PFSK-1 (cell line): ENCODE data around the gene PRDM16.

Experiments
- POLR2AphosphoS5 ChIP-seq: IDR thresholded peaks from 2 replicates; pipeline ENCODE4 v1.6.1; 2012; ENCODE audit warnings: low read depth, mild to moderate bottlenecking, control low read depth, low read length, moderate library complexity
- SIN3A ChIP-seq: IDR thresholded peaks from 2 replicates; pipeline ENCODE4 v1.6.1; 2012; ENCODE audit warnings: mild to moderate bottlenecking, low read length, moderate library complexity, borderline replicate concordance; ENCODE audit not compliant: insufficient read depth
- TAF1 ChIP-seq: IDR thresholded peaks from 2 replicates; pipeline ENCODE4 v1.6.1; 2012; ENCODE audit warnings: low read length, control low read depth, borderline replicate concordance; ENCODE audit not compliant: insufficient read depth
- TF ChIP-seq, protein P1 (sequence below), 2 experiments: IDR thresholded peaks; 2 replicates each; pipeline versions ENCODE4 v1.6.1 to v1.8.0; 2011 to 2012; ENCODE audit warnings: low read depth in 2 of 2, low read length in 2 of 2, control low read depth in 1 of 2, inconsistent platforms in 1 of 2, mild to moderate bottlenecking in 1 of 2, moderate library complexity in 1 of 2; ENCODE audit not compliant: insufficient read depth in 1 of 2

DNA sequence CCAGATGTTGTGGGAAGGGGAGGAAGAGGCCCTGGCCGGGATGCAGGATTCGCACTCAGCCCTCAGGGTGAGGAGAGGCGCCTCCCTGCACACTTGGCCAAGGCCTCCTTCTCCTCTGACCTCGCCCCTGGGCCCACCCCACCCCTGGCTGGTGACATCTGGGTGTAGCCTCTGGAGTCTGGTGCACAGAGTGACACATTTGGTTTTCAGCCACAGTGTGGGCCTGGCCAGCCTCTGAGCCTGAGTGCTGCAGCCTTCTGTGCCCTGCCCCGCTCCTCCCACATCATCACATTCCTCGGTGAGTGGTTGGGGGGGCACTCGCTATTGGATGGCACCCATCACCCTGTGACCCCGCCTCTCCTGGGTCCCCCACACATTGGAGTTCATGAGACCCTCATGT lies 45.8 kb downstream of the PRDM16 start:
- TF ChIP-seq TAF1 (no peak), SIN3A (no peak), POLR2AphosphoS5 (no peak)
- TF ChIP-seq, protein P1, sequence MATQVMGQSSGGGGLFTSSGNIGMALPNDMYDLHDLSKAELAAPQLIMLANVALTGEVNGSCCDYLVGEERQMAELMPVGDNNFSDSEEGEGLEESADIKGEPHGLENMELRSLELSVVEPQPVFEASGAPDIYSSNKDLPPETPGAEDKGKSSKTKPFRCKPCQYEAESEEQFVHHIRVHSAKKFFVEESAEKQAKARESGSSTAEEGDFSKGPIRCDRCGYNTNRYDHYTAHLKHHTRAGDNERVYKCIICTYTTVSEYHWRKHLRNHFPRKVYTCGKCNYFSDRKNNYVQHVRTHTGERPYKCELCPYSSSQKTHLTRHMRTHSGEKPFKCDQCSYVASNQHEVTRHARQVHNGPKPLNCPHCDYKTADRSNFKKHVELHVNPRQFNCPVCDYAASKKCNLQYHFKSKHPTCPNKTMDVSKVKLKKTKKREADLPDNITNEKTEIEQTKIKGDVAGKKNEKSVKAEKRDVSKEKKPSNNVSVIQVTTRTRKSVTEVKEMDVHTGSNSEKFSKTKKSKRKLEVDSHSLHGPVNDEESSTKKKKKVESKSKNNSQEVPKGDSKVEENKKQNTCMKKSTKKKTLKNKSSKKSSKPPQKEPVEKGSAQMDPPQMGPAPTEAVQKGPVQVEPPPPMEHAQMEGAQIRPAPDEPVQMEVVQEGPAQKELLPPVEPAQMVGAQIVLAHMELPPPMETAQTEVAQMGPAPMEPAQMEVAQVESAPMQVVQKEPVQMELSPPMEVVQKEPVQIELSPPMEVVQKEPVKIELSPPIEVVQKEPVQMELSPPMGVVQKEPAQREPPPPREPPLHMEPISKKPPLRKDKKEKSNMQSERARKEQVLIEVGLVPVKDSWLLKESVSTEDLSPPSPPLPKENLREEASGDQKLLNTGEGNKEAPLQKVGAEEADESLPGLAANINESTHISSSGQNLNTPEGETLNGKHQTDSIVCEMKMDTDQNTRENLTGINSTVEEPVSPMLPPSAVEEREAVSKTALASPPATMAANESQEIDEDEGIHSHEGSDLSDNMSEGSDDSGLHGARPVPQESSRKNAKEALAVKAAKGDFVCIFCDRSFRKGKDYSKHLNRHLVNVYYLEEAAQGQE (IDR thresholded peaks at IDR 0.05; ENCODE audit: insufficient read depth in 1 of 2, low read depth in 2 of 2, low read length in 2 of 2): no peak
